Measurements from ENCODE around the gene TMEM40.
"Not testable (repeated sequence)": the region's sequence is repeated elsewhere in the genome, so short reads cannot be mapped to it uniquely, and the experiment has no call there.

- TF ChIP-seq POLR2A (IDR thresholded peaks at IDR 0.05; ENCODE audit: low read length); GATA1 (IDR thresholded peaks at IDR 0.05; ENCODE audit: low read depth, low read length): not testable (repeated sequence)
Measured at GRCh38 chr3:12787967-12788690, 29.1 kb upstream of the TMEM40 start.

Data from erythroblast (primary cell).